Vagina (tissue), 2 donors: Measurements from ENCODE around the gene LDB2.

Experiments
- CTCF ChIP-seq, 3 experiments: fragments of 450-650 bp in 2 of 3; fragments of 200-600 bp in 1 of 3; sonication (generic) in 1 of 3; IDR thresholded peaks; one replicate each; pipeline ENCODE4 v1.5.1; 2017 to 2019; ENCODE audit warnings: antibody characterized with exemption in 3 of 3, mild to moderate bottlenecking in 2 of 3, moderate library complexity in 2 of 3
- POLR2A ChIP-seq, 2 donors: fragments of 450-650 bp; IDR thresholded peaks; one replicate each; pipeline ENCODE4 v1.6.1; 2017; ENCODE audit warnings: antibody characterized with exemption in 2 of 2, mild to moderate bottlenecking in 2 of 2, moderate library complexity in 2 of 2

- TF ChIP-seq POLR2A (IDR thresholded peaks at IDR 0.05) (no peak), CTCF (IDR thresholded peaks at IDR 0.05) (no peak)
Observed at GRCh38 chr4:16590797-16591196, 307.6 kb downstream of the LDB2 start.
